Panc1 (cell line): ENCODE results near the gene ATXN1.

Source experiments
- POLR2AphosphoS5 ChIP-seq: IDR thresholded peaks from 2 replicates; pipeline ENCODE4 v1.6.1; 2012; ENCODE audit warnings: mild to moderate bottlenecking, low read depth, low read length, moderate library complexity
- TCF7L2 ChIP-seq: IDR thresholded peaks from 2 replicates; pipeline ENCODE4 v1.6.1; 2011; ENCODE audit warnings: mild to moderate bottlenecking, low read depth, low read length, inconsistent platforms
- TF ChIP-seq, protein P1 (sequence below): fragments of 450-650 bp; IDR thresholded peaks from 2 replicates; pipeline ENCODE4 v1.5.1; 2017; ENCODE audit warnings: mild to moderate bottlenecking

DNA sequence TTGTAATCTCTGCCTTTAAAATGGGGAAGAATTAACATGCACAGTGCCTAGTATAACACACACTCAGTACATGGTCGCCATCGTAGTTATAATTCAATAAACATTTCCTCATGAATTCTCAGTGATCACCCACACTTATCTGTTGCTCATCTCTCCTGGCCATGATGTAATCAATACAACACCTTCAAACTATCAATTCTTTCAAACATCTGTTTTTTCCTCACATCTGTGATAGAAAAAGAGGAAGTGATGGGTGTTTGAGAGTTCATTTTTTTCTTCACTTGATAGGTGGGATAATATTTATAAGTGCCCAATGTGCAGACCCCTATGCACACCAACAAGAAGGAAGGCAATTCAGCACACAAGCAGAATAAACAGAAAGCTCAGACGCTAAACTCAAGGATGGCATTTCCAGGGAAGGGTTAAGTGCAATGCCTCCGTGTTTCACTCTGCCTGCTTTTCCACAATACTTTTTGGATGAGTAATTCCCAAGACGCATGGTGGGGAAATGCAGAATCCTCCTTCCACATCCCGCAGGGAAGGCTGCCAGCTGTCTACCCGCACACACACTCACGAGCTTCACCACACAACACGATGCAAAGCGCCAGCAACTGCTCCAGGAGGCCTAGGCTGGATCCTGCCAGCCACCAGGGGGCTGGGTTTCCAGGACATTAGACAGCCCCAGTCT lies 422.5 kb downstream of the ATXN1 start:
- TF ChIP-seq, protein P1, sequence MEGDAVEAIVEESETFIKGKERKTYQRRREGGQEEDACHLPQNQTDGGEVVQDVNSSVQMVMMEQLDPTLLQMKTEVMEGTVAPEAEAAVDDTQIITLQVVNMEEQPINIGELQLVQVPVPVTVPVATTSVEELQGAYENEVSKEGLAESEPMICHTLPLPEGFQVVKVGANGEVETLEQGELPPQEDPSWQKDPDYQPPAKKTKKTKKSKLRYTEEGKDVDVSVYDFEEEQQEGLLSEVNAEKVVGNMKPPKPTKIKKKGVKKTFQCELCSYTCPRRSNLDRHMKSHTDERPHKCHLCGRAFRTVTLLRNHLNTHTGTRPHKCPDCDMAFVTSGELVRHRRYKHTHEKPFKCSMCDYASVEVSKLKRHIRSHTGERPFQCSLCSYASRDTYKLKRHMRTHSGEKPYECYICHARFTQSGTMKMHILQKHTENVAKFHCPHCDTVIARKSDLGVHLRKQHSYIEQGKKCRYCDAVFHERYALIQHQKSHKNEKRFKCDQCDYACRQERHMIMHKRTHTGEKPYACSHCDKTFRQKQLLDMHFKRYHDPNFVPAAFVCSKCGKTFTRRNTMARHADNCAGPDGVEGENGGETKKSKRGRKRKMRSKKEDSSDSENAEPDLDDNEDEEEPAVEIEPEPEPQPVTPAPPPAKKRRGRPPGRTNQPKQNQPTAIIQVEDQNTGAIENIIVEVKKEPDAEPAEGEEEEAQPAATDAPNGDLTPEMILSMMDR = peak; percentile 70
- TF ChIP-seq POLR2AphosphoS5 (no peak), TCF7L2 (no peak)
